Mesenchymal stem cell (in vitro differentiated cells and primary cell): ENCODE measurements around the gene CORO1C.
A peak's percentile ranks its signal among the peaks of the same experiment; 100 is the strongest.

Source experiments
- DNase-seq: peaks from one replicate; pipeline ENCODE4 v3.0.0-alpha.2; 2013
- H2AFZ ChIP-seq: one replicate; pipeline ENCODE4 v1.6.1; 2013; ENCODE audit warnings: low read depth, mild to moderate bottlenecking, control low read depth, inconsistent platforms, low read length, moderate library complexity
- H2AK5ac ChIP-seq: 2 replicates; pipeline ENCODE4 v1.6.1; 2013; ENCODE audit warnings: low read length, moderate library complexity, mild to moderate bottlenecking, inconsistent platforms; ENCODE audit not compliant: severe bottlenecking
- H2BK120ac ChIP-seq: one replicate; pipeline ENCODE4 v1.6.1; 2013; ENCODE audit warnings: low read depth, mild to moderate bottlenecking, inconsistent platforms, low read length, moderate library complexity
- H2BK12ac ChIP-seq, 2 experiments: one replicate each; pipeline ENCODE4 v1.6.1; 2013; ENCODE audit warnings: inconsistent platforms in 2 of 2, low read length in 2 of 2, mild to moderate bottlenecking in 2 of 2, moderate library complexity in 2 of 2, control low read depth in 1 of 2
- H2BK15ac ChIP-seq: one replicate; pipeline ENCODE4 v1.6.1; 2013; ENCODE audit warnings: mild to moderate bottlenecking, low read depth, inconsistent platforms; ENCODE audit not compliant: poor library complexity, severe bottlenecking
- H2BK5ac ChIP-seq: 2 replicates; pipeline ENCODE4 v1.6.1; 2013; ENCODE audit warnings: low read depth, mild to moderate bottlenecking, low read length, control low read depth, inconsistent platforms; ENCODE audit not compliant: poor library complexity, severe bottlenecking
- H3K14ac ChIP-seq, 2 experiments: one replicate each; pipeline ENCODE4 v1.6.1; 2013; ENCODE audit warnings: inconsistent platforms in 2 of 2, low read length in 2 of 2, control low read depth in 1 of 2, mild to moderate bottlenecking in 1 of 2, moderate library complexity in 1 of 2
- H3K18ac ChIP-seq, 2 experiments: one replicate each; pipeline ENCODE4 v1.6.1; 2013; ENCODE audit warnings: inconsistent platforms in 2 of 2, low read length in 2 of 2, control low read depth in 1 of 2, low read depth in 1 of 2, mild to moderate bottlenecking in 1 of 2
- H3K23ac ChIP-seq, 2 experiments: one replicate each; pipeline ENCODE4 v1.6.1; 2013; ENCODE audit warnings: inconsistent platforms in 2 of 2, low read length in 2 of 2, mild to moderate bottlenecking in 2 of 2, moderate library complexity in 2 of 2, control low read depth in 1 of 2
- H3K27ac ChIP-seq: 2 replicates; pipeline ENCODE4 v1.5.1; 2013; ENCODE audit warnings: mild to moderate bottlenecking, moderate library complexity, low read length, control low read depth, inconsistent platforms; ENCODE audit not compliant: poor library complexity, severe bottlenecking
- H3K27me3 ChIP-seq, 2 experiments: 2 replicates each; pipeline versions ENCODE4 v1.6.1 to v1.7.0; 2013; ENCODE audit warnings: low read length in 2 of 2, mild to moderate bottlenecking in 2 of 2, moderate library complexity in 2 of 2, control low read depth in 1 of 2, inconsistent platforms in 1 of 2; ENCODE audit not compliant: control insufficient read depth in 1 of 2, insufficient read depth in 1 of 2
- H3K36me3 ChIP-seq, 2 experiments: 2 replicates each; pipeline versions ENCODE4 v1.6.1 to v1.7.0; 2013; ENCODE audit warnings: low read length in 2 of 2, control low read depth in 1 of 2, inconsistent platforms in 1 of 2, low read depth in 1 of 2, mild to moderate bottlenecking in 1 of 2; ENCODE audit not compliant: insufficient read depth in 2 of 2, control insufficient read depth in 1 of 2
- H3K4ac ChIP-seq, 2 experiments: one replicate each; pipeline ENCODE4 v1.6.1; 2013; ENCODE audit warnings: inconsistent platforms in 2 of 2, low read length in 2 of 2, mild to moderate bottlenecking in 2 of 2, moderate library complexity in 2 of 2, control low read depth in 1 of 2, low read depth in 1 of 2
- H3K4me1 ChIP-seq: 2 replicates; pipeline ENCODE4 v1.6.1; 2013; ENCODE audit warnings: low read depth, low read length, control low read depth; ENCODE audit not compliant: control insufficient read depth, insufficient read depth
- H3K4me2 ChIP-seq: 2 replicates; pipeline ENCODE4 v1.6.1; 2013; ENCODE audit warnings: low read length, mild to moderate bottlenecking, inconsistent platforms; ENCODE audit not compliant: poor library complexity, severe bottlenecking
- H3K4me3 ChIP-seq, 2 experiments: 2 replicates each; pipeline versions ENCODE4 v1.5.1 to v1.7.0; 2013; ENCODE audit warnings: low read length in 2 of 2, mild to moderate bottlenecking in 2 of 2, control low read depth in 1 of 2, low read depth in 1 of 2; ENCODE audit not compliant: insufficient read depth in 1 of 2
- H3K79me1 ChIP-seq: replicated peaks from 2 replicates; pipeline ENCODE4 v1.6.1; 2013; ENCODE audit warnings: mild to moderate bottlenecking, control low read depth, low read length, inconsistent platforms; ENCODE audit not compliant: poor library complexity, severe bottlenecking
- H3K9ac ChIP-seq: 2 replicates; pipeline ENCODE4 v1.7.0; 2013; ENCODE audit warnings: mild to moderate bottlenecking, low read length, moderate library complexity
- H3K9me3 ChIP-seq: 2 replicates; pipeline ENCODE4 v1.7.0; 2013; ENCODE audit warnings: mild to moderate bottlenecking, low read length; ENCODE audit not compliant: control insufficient read depth
- H4K8ac ChIP-seq: one replicate; pipeline ENCODE4 v1.6.1; 2013; ENCODE audit warnings: inconsistent platforms, mild to moderate bottlenecking, low read length, moderate library complexity
- H4K91ac ChIP-seq: one replicate; pipeline ENCODE4 v1.6.1; 2013; ENCODE audit warnings: mild to moderate bottlenecking, low read length, inconsistent platforms
- WGBS: methylation state at CpG from one replicate; pipeline ENCODE4 v1.1.7; 2013; ENCODE audit warnings: mixed read lengths; 5-methylcytosine and 5-hydroxymethylcytosine counted together

Gene CORO1C

GRCh38 chr12:108638141-108638827 is 93.0 kb downstream of the CORO1C start:
- H2AK5ac ChIP-seq = peak overlapping the region; percentile 27
- no peak overlapping the region for H2BK120ac ChIP-seq
- H3K23ac ChIP-seq = no peak overlapping the region
- H2AFZ ChIP-seq = no peak overlapping the region
- H3K9me3 ChIP-seq = no peaks in the 10 kb centered on the region
- DNase-seq = no peak
- 57% methylated on average over 18 of the region's 18 CpGs for WGBS
- no peaks in the 10 kb centered on the region for H3K27me3 ChIP-seq
- H2BK15ac ChIP-seq = no peak overlapping the region
- no peak overlapping the region for H2BK5ac ChIP-seq
- peaks cover 8% of the 10 kb centered on the region for H3K79me1 ChIP-seq
- H4K91ac ChIP-seq = no peak overlapping the region
- H3K4me3 ChIP-seq = no peak overlapping the region
- peak overlapping the region; percentile 11 for H3K27ac ChIP-seq
- H3K4me1 ChIP-seq = peaks cover 38% of the 10 kb centered on the region
- peak overlapping the region; percentile 5 to 44 for H3K18ac ChIP-seq
- peak overlapping the region in 1 of 2 experiments; percentile 13 for H3K14ac ChIP-seq
- peak overlapping the region; percentile 43 for H4K8ac ChIP-seq
- peak overlapping the region in 1 of 2 experiments; percentile 3 for H3K4ac ChIP-seq
- H3K9ac ChIP-seq = peak overlapping the region; percentile 64
- no peak overlapping the region for H2BK12ac ChIP-seq
- H3K4me2 ChIP-seq = no peak overlapping the region
- H3K36me3 ChIP-seq = peaks cover 3 to 25% of the 10 kb centered on the region in 2 experiments

- Histone ChIP-seq H2AK5ac (peak overlapping the region; percentile 68), H2BK15ac (no peak overlapping the region), H3K4me2 (no peak overlapping the region), H2BK120ac (no peak overlapping the region), H3K27me3 (no peaks in the 10 kb centered on the region), H3K27ac (no peak overlapping the region), H2BK12ac (no peak overlapping the region), H3K4me1 (peaks cover 42% of the 10 kb centered on the region), H3K79me1 (peaks cover 8% of the 10 kb centered on the region), H3K18ac (no peak overlapping the region), H2AFZ (no peak overlapping the region), H4K8ac (no peak overlapping the region), H3K14ac (no peak overlapping the region), H3K9ac (peak overlapping the region; percentile 64), H3K4me3 (no peak overlapping the region), H4K91ac (no peak overlapping the region), H3K36me3 (peaks cover 0 to 23% of the 10 kb centered on the region in 2 experiments), H3K23ac (no peak overlapping the region), H3K9me3 (no peaks in the 10 kb centered on the region), H2BK5ac (no peak overlapping the region), H3K4ac (peak overlapping the region in 1 of 2 experiments; percentile 20)
- WGBS = 89% methylated on average over 7 of the region's 7 CpGs
- no peak for DNase-seq
Measured at GRCh38 chr12:108637222-108637971, 93.9 kb downstream of the CORO1C start.

GRCh38 chr12:108635997-108636808 is 95.1 kb downstream of the CORO1C start:
- H3K27ac ChIP-seq = no peak overlapping the region
- no peaks in the 10 kb centered on the region for H3K9me3 ChIP-seq
- H2BK120ac ChIP-seq = no peak overlapping the region
- H3K18ac ChIP-seq = no peak overlapping the region
- H2BK5ac ChIP-seq = no peak overlapping the region
- H3K79me1 ChIP-seq = peaks cover 2% of the 10 kb centered on the region
- H3K4me1 ChIP-seq = peaks cover 44% of the 10 kb centered on the region
- H2AK5ac ChIP-seq = no peak overlapping the region
- H3K36me3 ChIP-seq = peaks cover 0 to 11% of the 10 kb centered on the region in 2 experiments
- H3K4me2 ChIP-seq = no peak overlapping the region
- no peak overlapping the region for H2BK15ac ChIP-seq
- H3K23ac ChIP-seq = no peak overlapping the region
- no peak overlapping the region for H4K8ac ChIP-seq
- H3K4me3 ChIP-seq = no peak overlapping the region
- H2AFZ ChIP-seq = no peak overlapping the region
- no peak overlapping the region for H2BK12ac ChIP-seq
- no peaks in the 10 kb centered on the region for H3K27me3 ChIP-seq
- DNase-seq = no peak
- H3K9ac ChIP-seq = no peak overlapping the region
- H3K4ac ChIP-seq = no peak overlapping the region
- WGBS = 80% methylated on average over 1 of the region's 6 CpGs
- no peak overlapping the region for H3K14ac ChIP-seq
- no peak overlapping the region for H4K91ac ChIP-seq
